GM12865 (cell line): ENCODE measurements around the gene PRSS21.

Experiments used
- DNase-seq: peaks from one replicate; pipeline ENCODE4 v3.0.0; 2010; ENCODE audit warnings: low read depth
- H3K4me3 ChIP-seq: 2 replicates; pipeline ENCODE4 v1.5.1; 2011; ENCODE audit warnings: mild to moderate bottlenecking, low read depth, low read length, control low read depth
- TF ChIP-seq, protein P1 (sequence below): IDR thresholded peaks from 2 replicates; pipeline ENCODE4 v1.5.1; 2011; ENCODE audit warnings: low read length, control low read depth, low read depth, inconsistent platforms; ENCODE audit not compliant: insufficient read depth; ENCODE audit errors: missing control alignments

PRSS21 gene

DNA sequence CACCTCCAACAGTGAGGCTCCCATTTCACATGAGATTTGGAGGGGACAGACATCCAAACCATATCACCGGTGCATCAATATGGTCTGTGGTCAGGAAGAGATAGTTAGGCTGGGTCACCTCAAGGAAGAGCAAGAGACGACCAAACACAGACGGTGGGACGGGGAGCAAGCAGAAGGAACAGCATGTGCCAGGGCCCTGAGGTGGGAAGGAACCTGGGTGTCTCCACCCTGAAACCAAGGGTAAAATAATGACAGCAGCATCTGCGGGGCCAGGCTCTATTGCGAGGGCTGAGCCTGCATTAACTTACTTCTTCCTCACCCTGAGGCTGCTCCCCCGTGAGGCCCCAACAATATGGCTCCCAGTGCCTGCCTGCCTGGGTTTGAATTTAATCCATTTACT, 8.9 kb upstream of the PRSS21 start:
- no peak overlapping the region for H3K4me3 ChIP-seq
- no peak for DNase-seq
- TF ChIP-seq, protein P1, sequence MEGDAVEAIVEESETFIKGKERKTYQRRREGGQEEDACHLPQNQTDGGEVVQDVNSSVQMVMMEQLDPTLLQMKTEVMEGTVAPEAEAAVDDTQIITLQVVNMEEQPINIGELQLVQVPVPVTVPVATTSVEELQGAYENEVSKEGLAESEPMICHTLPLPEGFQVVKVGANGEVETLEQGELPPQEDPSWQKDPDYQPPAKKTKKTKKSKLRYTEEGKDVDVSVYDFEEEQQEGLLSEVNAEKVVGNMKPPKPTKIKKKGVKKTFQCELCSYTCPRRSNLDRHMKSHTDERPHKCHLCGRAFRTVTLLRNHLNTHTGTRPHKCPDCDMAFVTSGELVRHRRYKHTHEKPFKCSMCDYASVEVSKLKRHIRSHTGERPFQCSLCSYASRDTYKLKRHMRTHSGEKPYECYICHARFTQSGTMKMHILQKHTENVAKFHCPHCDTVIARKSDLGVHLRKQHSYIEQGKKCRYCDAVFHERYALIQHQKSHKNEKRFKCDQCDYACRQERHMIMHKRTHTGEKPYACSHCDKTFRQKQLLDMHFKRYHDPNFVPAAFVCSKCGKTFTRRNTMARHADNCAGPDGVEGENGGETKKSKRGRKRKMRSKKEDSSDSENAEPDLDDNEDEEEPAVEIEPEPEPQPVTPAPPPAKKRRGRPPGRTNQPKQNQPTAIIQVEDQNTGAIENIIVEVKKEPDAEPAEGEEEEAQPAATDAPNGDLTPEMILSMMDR = no peak

DNA sequence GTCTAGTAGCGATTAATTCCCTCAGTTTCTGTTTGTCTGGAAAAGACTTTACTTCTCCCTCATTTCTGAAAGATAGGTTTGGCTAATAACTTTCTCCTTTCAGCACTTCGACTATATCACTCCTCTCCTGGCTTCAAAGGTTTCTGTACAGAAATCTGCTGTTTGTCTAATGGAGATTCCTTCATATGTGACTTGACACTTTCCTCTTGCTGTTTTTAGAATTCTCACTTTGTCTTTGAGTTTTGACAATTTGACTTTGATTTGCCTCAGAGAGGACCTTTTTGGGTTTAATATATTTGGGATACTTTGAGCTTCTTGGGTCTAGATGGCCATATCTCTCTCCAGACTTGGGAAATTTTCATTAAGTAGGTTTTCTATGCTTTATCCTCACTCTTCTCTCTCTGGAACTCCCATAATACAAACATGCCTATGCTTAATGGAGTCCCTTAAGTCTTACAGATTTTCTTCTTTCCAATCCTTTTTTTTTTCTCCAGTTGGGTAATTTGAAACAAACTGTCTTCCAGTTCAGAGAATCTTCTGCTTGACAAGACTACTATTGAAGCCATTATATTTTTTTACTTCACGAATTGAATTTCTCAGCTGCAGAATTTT, 7.8 kb upstream of the PRSS21 start:
- no peak for DNase-seq
- no peak overlapping the region for H3K4me3 ChIP-seq
- TF ChIP-seq, protein P1 = no peak

DNA sequence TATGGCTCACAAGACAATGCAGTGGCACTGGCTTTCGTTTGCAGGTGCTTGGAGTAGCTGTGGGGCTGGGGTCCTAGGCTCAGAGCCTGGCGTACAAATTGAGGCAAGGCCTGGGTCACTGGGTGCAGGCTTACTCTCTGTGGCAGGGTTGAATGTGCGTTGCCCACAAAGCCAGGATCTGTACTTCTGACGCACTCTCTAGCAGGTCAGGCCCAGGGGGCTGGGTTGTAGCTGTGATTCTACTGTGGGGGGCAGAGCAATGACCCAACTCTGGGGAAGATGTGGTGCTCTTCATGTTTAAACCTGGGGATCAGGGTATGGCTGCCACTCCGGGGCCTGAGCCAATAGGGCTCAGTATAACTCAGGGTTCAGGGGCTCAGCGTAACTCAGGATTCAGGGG, 6.4 kb upstream of the PRSS21 start:
- no peak for DNase-seq
- TF ChIP-seq, protein P1 = no peak
- H3K4me3 ChIP-seq = no peak overlapping the region

DNA sequence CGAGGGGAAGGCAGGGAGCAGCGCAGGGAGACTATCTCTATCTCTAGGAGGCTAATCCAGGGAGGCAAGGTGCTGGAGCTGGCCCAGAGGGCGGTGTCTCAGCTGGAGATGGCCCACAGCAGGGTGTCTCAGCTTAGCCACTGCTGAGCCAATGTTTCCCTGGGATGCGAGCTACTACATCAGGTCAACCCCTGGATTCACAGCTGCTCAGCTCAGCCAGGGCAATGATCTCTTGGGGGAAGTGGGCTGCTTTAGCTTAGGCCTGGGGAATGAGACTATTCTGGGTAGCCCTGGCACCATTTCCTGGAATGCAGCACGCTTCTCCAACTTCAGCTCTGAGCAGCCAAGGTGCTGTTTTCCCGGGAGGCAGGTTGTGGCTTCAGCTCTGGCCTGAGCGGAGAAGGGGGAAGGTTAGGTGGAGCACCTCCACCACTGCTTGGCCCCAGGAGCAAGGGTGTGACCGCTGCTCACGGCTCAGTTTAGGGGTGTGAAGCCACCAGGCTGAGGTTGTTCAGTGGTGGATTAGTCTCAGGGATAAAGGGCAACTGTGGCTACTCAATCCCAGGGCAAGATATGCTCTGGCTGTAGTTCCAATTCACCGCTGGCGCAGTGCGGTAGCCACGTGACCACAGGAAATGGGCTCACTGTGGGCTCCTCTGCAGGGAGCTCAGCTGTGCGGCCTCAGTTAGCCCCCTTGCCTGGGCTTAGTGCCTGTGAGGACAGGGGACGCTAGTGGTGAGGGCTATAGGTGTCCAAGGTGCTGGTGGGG, 5.2 kb upstream of the PRSS21 start:
- TF ChIP-seq, protein P1 = no peak
- DNase-seq = no peak
- no peak overlapping the region for H3K4me3 ChIP-seq

DNA sequence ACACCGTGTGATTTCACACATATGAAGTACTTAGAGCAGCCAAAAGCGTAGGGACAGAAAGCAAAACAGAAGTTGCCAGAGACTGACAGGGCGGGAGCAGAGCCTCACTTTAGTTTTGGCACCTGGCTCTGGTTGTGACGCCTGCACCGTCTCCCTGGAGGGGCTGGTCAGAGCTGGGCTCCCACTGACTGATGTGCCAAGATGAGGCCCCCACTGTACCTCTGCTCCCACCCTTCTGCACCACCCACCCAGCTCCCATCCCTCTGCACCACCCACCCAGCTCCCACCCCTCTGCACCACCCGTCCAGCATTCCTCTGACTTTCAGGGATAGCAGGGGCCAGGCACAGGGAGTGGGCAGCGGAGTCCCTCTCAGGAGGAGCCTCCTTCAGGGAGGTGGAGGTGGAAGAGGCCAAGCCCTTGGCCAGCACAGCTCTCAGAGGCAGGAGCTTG, 3.2 kb upstream of the PRSS21 start:
- no peak for DNase-seq
- TF ChIP-seq, protein P1 = no peak
- no peak overlapping the region for H3K4me3 ChIP-seq

DNA sequence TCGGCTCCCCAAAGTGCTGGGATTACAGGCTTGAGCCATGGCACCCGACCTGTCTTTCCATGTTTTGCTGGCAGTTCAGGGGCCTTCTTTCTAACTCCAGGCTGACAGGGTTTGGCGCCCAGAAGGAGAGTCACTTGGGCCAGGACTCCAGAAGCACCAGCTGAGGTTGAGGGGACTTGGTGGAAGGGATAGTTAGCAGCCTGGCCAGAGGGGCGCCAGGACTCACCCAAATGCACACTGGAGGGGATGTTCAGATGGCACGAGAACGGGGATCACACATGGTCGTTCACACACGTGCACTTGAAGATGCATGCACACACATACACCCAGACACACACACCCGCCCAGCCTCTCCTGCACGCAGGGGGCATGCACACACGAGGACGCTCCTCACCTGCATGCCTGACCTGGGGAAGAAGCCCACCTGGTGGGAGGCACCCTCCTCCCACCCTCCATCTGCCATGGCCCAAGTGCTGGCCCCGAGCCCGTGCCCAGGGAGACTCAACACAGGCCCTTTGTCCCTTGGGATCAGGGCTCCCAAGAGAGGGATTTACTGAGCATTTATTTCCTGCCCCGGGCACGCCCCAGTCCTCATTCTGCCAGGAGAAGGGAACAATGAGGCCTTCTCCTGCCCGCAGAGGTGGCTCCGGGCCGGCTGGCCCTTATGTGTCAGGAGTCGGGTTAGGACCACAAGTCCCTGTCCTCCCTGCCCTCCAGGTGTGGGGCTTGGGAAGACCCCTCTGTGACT, 2.3 kb upstream of the PRSS21 start:
- no peak overlapping the region for H3K4me3 ChIP-seq
- no peak for DNase-seq
- TF ChIP-seq, protein P1 = no peak
